Astrocyte (in vitro differentiated cells and primary cell): ENCODE measurements around the gene PEX14. TPM values are rescaled to one million over a fixed set of nuclear protein-coding genes. Genes with fewer than 3 reads are reported as not detected.

ENCODE experiments used
- DNase-seq: peaks from one replicate; pipeline ENCODE4 v3.0.0-alpha.2; 2010; ENCODE audit warnings: low read depth
- FAIRE-seq: peaks from 2 replicates; lab custom pipeline; 2011; peaks lifted over from hg19 to GRCh38; lab: Jason Lieb, UNC
- H2AFZ ChIP-seq: 2 replicates; pipeline ENCODE4 v1.6.0; 2012; ENCODE audit warnings: low read depth, low read length, inconsistent platforms
- H3K27ac ChIP-seq: 2 replicates; pipeline ENCODE4 v1.5.1; 2011; ENCODE audit warnings: low read depth, low read length, inconsistent platforms
- H3K27me3 ChIP-seq: 2 replicates; pipeline ENCODE4 v1.6.0; 2011; ENCODE audit warnings: low read length, inconsistent platforms; ENCODE audit not compliant: insufficient read depth
- H3K36me3 ChIP-seq: 2 replicates; pipeline ENCODE4 v1.5.1; 2011; ENCODE audit warnings: low read length, inconsistent platforms; ENCODE audit not compliant: insufficient read depth
- H3K4me1 ChIP-seq: 2 replicates; pipeline ENCODE4 v1.5.1; 2011; ENCODE audit warnings: low read length, inconsistent platforms; ENCODE audit not compliant: insufficient read depth
- H3K4me2 ChIP-seq: 2 replicates; pipeline ENCODE4 v1.6.0; 2012; ENCODE audit warnings: low read length, inconsistent platforms
- H3K4me3 ChIP-seq: 2 replicates; pipeline ENCODE4 v1.5.1; 2011; ENCODE audit warnings: low read depth, mild to moderate bottlenecking, low read length, inconsistent platforms; ENCODE audit not compliant: insufficient read depth
- H3K79me2 ChIP-seq: 2 replicates; pipeline ENCODE4 v1.6.0; 2012; ENCODE audit warnings: mild to moderate bottlenecking, low read length, inconsistent platforms; ENCODE audit not compliant: insufficient read depth
- H3K9ac ChIP-seq: 2 replicates; pipeline ENCODE4 v1.6.0; 2012; ENCODE audit warnings: mild to moderate bottlenecking, low read length, inconsistent platforms
- H3K9me3 ChIP-seq: 2 replicates; pipeline ENCODE4 v1.5.1; 2012; ENCODE audit warnings: low read depth, mild to moderate bottlenecking, low read length, inconsistent platforms; ENCODE audit not compliant: insufficient read depth
- H4K20me1 ChIP-seq: 2 replicates; pipeline ENCODE4 v1.6.0; 2012; ENCODE audit warnings: low read length, inconsistent platforms; ENCODE audit not compliant: insufficient read depth
- H3K27ac Mint-ChIP-seq: one replicate; pipeline ENCODE4 v1.8.0; 2021; ENCODE audit warnings: mild to moderate bottlenecking, mixed read lengths; ENCODE audit not compliant: unreplicated experiment
- H3K27me3 Mint-ChIP-seq: one replicate; pipeline ENCODE4 v1.8.0; 2021; ENCODE audit warnings: low read depth, mixed read lengths; ENCODE audit not compliant: unreplicated experiment
- H3K36me3 Mint-ChIP-seq: one replicate; pipeline ENCODE4 v1.8.0; 2021; ENCODE audit warnings: low read depth, mixed read lengths; ENCODE audit not compliant: unreplicated experiment
- H3K4me1 Mint-ChIP-seq: one replicate; pipeline ENCODE4 v1.8.0; 2021; ENCODE audit warnings: low read depth, mixed read lengths; ENCODE audit not compliant: unreplicated experiment
- H3K4me3 Mint-ChIP-seq: one replicate; pipeline ENCODE4 v1.8.0; 2021; ENCODE audit warnings: mild to moderate bottlenecking, moderate library complexity, mixed read lengths; ENCODE audit not compliant: unreplicated experiment
- H3K9me3 Mint-ChIP-seq: one replicate; pipeline ENCODE4 v1.8.0; 2021; ENCODE audit warnings: mild to moderate bottlenecking, mixed read lengths; ENCODE audit not compliant: unreplicated experiment
- EZH2 ChIP-seq: IDR thresholded peaks from 2 replicates; pipeline ENCODE4 v1.6.1; 2012; ENCODE audit warnings: mild to moderate bottlenecking, low read length, inconsistent platforms; ENCODE audit not compliant: insufficient read depth
- total RNA-seq: library from RNA; stranded (reverse); gene quantifications from 2 replicates; pipeline ENCODE4 v1.2.1, GENCODE V29; 2021
- TF ChIP-seq, protein P1 (sequence below): IDR thresholded peaks from 2 replicates; pipeline ENCODE4 v1.5.1; 2011; ENCODE audit warnings: low read depth, mild to moderate bottlenecking, inconsistent platforms, low read length, moderate library complexity; ENCODE audit not compliant: insufficient read depth

The PEX14 gene
- total RNA-seq, 1 donor from 2014 or later, result 23.3 TPM

- H3K4me1 Mint-ChIP-seq, result peaks cover 19% of the 10 kb centered on the region
- H3K4me2 ChIP-seq, result no peak overlapping the region
- H2AFZ ChIP-seq, result no peak overlapping the region
- DNase-seq (no peak), FAIRE-seq (no peak)
- peaks cover 6% of the 10 kb centered on the region for H3K4me1 ChIP-seq
- TF ChIP-seq, protein P1, sequence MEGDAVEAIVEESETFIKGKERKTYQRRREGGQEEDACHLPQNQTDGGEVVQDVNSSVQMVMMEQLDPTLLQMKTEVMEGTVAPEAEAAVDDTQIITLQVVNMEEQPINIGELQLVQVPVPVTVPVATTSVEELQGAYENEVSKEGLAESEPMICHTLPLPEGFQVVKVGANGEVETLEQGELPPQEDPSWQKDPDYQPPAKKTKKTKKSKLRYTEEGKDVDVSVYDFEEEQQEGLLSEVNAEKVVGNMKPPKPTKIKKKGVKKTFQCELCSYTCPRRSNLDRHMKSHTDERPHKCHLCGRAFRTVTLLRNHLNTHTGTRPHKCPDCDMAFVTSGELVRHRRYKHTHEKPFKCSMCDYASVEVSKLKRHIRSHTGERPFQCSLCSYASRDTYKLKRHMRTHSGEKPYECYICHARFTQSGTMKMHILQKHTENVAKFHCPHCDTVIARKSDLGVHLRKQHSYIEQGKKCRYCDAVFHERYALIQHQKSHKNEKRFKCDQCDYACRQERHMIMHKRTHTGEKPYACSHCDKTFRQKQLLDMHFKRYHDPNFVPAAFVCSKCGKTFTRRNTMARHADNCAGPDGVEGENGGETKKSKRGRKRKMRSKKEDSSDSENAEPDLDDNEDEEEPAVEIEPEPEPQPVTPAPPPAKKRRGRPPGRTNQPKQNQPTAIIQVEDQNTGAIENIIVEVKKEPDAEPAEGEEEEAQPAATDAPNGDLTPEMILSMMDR, result no peak
- no peak for TF ChIP-seq EZH2
- H3K36me3 ChIP-seq, result peaks cover 3% of the 10 kb centered on the region
- H3K27ac Mint-ChIP-seq, result peak overlapping the region; percentile 34
- no peaks in the 10 kb centered on the region for H3K36me3 Mint-ChIP-seq
- H3K4me3 ChIP-seq, result no peak overlapping the region
- no peak overlapping the region for H3K9ac ChIP-seq
- no peak overlapping the region for H3K27ac ChIP-seq
- no peaks in the 10 kb centered on the region for H3K9me3 Mint-ChIP-seq
- no peaks in the 10 kb centered on the region for H3K27me3 ChIP-seq
- no peaks in the 10 kb centered on the region for H3K27me3 Mint-ChIP-seq
- peaks cover 92% of the 10 kb centered on the region for H4K20me1 ChIP-seq
- no peaks in the 10 kb centered on the region for H3K9me3 ChIP-seq
- peaks cover 82% of the 10 kb centered on the region for H3K79me2 ChIP-seq
- H3K4me3 Mint-ChIP-seq, result no peak overlapping the region
Measured at GRCh38 chr1:10494418-10494753, 19.6 kb downstream of the PEX14 start.

- H3K9ac ChIP-seq, result peak overlapping the region; percentile 68
- peak overlapping the region; percentile 86 for H3K4me2 ChIP-seq
- H3K9me3 ChIP-seq, result no peaks in the 10 kb centered on the region
- peaks cover 91% of the 10 kb centered on the region for H4K20me1 ChIP-seq
- peak; percentile 64 for FAIRE-seq
- peaks cover 6% of the 10 kb centered on the region for H3K4me1 ChIP-seq
- Mint-ChIP-seq H3K4me1 (peaks cover 15% of the 10 kb centered on the region), H3K27me3 (no peaks in the 10 kb centered on the region), H3K27ac (peak overlapping the region; percentile 75), H3K9me3 (no peaks in the 10 kb centered on the region), H3K4me3 (peak overlapping the region; percentile 22), H3K36me3 (no peaks in the 10 kb centered on the region)
- no peak for DNase-seq
- TF ChIP-seq EZH2, result no peak
- TF ChIP-seq, protein P1, result peak; percentile 86
- peaks cover 3% of the 10 kb centered on the region for H3K36me3 ChIP-seq
- H2AFZ ChIP-seq, result peak overlapping the region; percentile 3
- H3K4me3 ChIP-seq, result no peak overlapping the region
- H3K27me3 ChIP-seq, result no peaks in the 10 kb centered on the region
- no peak overlapping the region for H3K27ac ChIP-seq
- H3K79me2 ChIP-seq, result peaks cover 81% of the 10 kb centered on the region
Measured at GRCh38 chr1:10494754-10495474, 20.2 kb downstream of the PEX14 start.

DNA sequence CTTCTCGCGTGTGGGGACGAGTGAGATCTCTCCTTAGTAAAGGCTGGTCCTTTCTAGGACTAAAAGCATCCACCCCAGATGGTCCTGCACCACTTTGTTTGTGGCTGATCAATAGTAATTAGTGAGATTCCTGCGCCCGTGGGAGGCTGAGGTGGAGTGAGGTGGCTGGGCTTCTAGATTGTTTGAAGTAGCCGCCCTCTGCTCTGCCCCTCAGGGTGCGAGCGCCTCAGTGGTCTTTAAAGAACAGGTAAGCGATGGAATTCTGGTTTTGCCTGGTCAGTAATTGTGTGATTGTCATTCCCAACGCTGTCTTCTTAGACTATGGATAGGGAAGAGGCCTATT is 20.7 kb downstream of the PEX14 start:
- FAIRE-seq, result no peak
- Histone ChIP-seq H3K27ac (no peak overlapping the region), H4K20me1 (peaks cover 90% of the 10 kb centered on the region), H3K4me1 (peaks cover 6% of the 10 kb centered on the region), H3K4me3 (no peak overlapping the region), H3K9ac (peak overlapping the region; percentile 68), H3K79me2 (peaks cover 79% of the 10 kb centered on the region), H3K9me3 (no peaks in the 10 kb centered on the region), H2AFZ (peak overlapping the region; percentile 3), H3K27me3 (no peaks in the 10 kb centered on the region), H3K4me2 (peak overlapping the region; percentile 86), H3K36me3 (peaks cover 3% of the 10 kb centered on the region)
- Mint-ChIP-seq H3K4me3 (no peak overlapping the region), H3K27me3 (no peaks in the 10 kb centered on the region), H3K36me3 (no peaks in the 10 kb centered on the region), H3K27ac (peak overlapping the region; percentile 75), H3K4me1 (peaks cover 11% of the 10 kb centered on the region), H3K9me3 (no peaks in the 10 kb centered on the region)
- TF ChIP-seq, protein P1, result no peak
- TF ChIP-seq EZH2, result no peak
- DNase-seq, result no peak
